Thyroid gland (tissue), 4 donors: Measurements from ENCODE around the gene VCAN. TPM values are rescaled to one million over a fixed set of nuclear protein-coding genes. Genes with fewer than 3 reads are reported as not detected.

Source experiments
- DNase-seq, 2 donors: peaks; one replicate each; pipeline ENCODE4 v3.0.0-alpha.2; 2019
- H3K27ac ChIP-seq, 3 donors: fragments of 200-600 bp; sonication (generic); 1 replicate in 2 of 3; 2 replicates in 1 of 3; pipeline ENCODE4 v1.5.1; 2016 to 2019; ENCODE audit warnings: mild to moderate bottlenecking in 1 of 3, moderate library complexity in 1 of 3
- H3K27me3 ChIP-seq: fragments of 200-600 bp; sonication (generic); one replicate; pipeline ENCODE4 v1.5.1; 2019
- H3K36me3 ChIP-seq, 2 donors: fragments of 200-600 bp; sonication (generic); one replicate each; pipeline ENCODE4 v1.5.1; 2016 to 2019
- H3K4me1 ChIP-seq, 2 donors: fragments of 200-600 bp; sonication (generic); one replicate each; pipeline ENCODE4 v1.5.1; 2017 to 2019
- H3K4me3 ChIP-seq, 3 donors: fragments of 200-600 bp; sonication (generic); replicated peaks in 1 of 3; 1 replicate in 2 of 3; 2 replicates in 1 of 3; pipeline ENCODE4 v1.5.1; 2016; ENCODE audit warnings: mild to moderate bottlenecking in 1 of 3
- H3K9me3 ChIP-seq: fragments of 200-600 bp; sonication (generic); one replicate; pipeline ENCODE4 v1.5.1; 2017
- POLR2A ChIP-seq, 2 donors: fragments of 450-650 bp; IDR thresholded peaks; one replicate each; pipeline ENCODE4 v1.6.1; 2017; ENCODE audit warnings: antibody characterized with exemption in 2 of 2, mild to moderate bottlenecking in 2 of 2, moderate library complexity in 1 of 2
- WGBS, 2 donors: methylation state at CpG; one replicate each; pipeline ENCODE4 v1.1.5; 2017; 5-methylcytosine and 5-hydroxymethylcytosine counted together
- intact Hi-C: fragments of 100-400 bp; cut with DNase I; formaldehyde crosslinking; loops from one replicate; pipeline ENCODE4 v1.15.1; 2023
- total RNA-seq, 4 donors: library from RNA; depleted of rRNA; stranded (reverse); fragments of >200 nt; gene quantifications; one replicate each; pipeline ENCODE4 v1.2.3, GENCODE V29; 2016
- TF ChIP-seq, protein P1 (sequence below), 6 experiments: fragments of 200-600 bp in 3 of 6; fragments of 450-650 bp in 3 of 6; sonication (generic) in 3 of 6; IDR thresholded peaks; one replicate each; pipeline ENCODE4 v1.5.1; 2016 to 2019; ENCODE audit warnings: antibody characterized with exemption in 6 of 6, mild to moderate bottlenecking in 2 of 6, inconsistent platforms in 1 of 6, moderate library complexity in 1 of 6

The VCAN gene
- total RNA-seq, 4 donors from 2014 or later = 9.7 to 50.1 (median 33.1) TPM

DNA sequence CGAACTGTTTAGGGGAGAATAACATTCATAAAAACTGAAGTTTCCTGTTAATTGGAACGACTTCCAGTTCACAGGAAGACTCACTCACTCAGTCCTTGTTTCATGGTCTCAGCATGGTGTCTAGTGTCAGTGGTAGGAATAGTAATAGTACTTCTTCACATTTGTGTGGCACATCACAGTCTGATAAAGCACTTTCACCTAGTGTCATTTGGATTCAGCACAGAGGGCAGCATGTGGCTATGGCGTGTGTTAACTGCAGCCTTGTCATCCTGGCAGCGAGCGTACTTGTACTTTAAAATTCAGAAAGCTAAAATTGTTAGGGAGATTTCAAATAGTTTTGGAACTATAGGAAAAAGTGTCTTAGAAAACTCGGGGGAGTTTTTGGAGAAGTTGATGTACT lies 72.4 kb downstream of the VCAN start:
- 71 to 76% methylated on average over 6 of the region's 6 CpGs for WGBS, 2 donors
- Histone ChIP-seq H3K4me3 (no peak overlapping the region), H3K9me3 (no peaks in the 10 kb centered on the region), H3K27ac (no peak overlapping the region), H3K27me3 (no peaks in the 10 kb centered on the region), H3K36me3 (no peaks in the 10 kb centered on the region), H3K4me1 (no peaks in the 10 kb centered on the region)
- TF ChIP-seq POLR2A (IDR thresholded peaks at IDR 0.05) = no peak
- TF ChIP-seq, protein P1, sequence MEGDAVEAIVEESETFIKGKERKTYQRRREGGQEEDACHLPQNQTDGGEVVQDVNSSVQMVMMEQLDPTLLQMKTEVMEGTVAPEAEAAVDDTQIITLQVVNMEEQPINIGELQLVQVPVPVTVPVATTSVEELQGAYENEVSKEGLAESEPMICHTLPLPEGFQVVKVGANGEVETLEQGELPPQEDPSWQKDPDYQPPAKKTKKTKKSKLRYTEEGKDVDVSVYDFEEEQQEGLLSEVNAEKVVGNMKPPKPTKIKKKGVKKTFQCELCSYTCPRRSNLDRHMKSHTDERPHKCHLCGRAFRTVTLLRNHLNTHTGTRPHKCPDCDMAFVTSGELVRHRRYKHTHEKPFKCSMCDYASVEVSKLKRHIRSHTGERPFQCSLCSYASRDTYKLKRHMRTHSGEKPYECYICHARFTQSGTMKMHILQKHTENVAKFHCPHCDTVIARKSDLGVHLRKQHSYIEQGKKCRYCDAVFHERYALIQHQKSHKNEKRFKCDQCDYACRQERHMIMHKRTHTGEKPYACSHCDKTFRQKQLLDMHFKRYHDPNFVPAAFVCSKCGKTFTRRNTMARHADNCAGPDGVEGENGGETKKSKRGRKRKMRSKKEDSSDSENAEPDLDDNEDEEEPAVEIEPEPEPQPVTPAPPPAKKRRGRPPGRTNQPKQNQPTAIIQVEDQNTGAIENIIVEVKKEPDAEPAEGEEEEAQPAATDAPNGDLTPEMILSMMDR (IDR thresholded peaks at IDR 0.05) = no peak
- intact Hi-C loops = no loop called here
- no peak for DNase-seq

DNA sequence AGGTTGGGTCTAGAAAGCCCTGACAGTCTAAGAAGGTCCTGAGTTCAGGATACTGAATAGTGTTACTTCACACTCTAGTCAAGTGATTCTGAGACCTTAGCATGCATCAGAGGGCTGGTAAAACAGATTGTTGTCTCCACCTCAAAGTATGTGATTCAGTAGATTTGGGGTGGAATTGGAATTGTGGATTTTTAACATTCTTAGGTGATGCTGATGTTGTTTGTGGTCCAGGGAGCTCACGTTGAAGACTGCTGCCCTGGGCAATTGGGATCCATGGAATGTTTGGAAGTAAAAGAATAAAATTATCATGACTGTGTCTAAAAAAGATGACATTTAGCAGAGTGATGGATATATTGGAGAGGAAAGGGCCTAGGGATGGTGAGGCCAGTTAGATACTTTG lies 75.6 kb downstream of the VCAN start:
- Histone ChIP-seq H3K27ac (no peak overlapping the region), H3K4me1 (no peaks in the 10 kb centered on the region), H3K36me3 (no peaks in the 10 kb centered on the region), H3K27me3 (no peaks in the 10 kb centered on the region), H3K4me3 (no peak overlapping the region), H3K9me3 (no peaks in the 10 kb centered on the region)
- intact Hi-C loops = no loop called here
- TF ChIP-seq, protein P1 (IDR thresholded peaks at IDR 0.05) = no peak
- TF ChIP-seq POLR2A (IDR thresholded peaks at IDR 0.05) = no peak
- no peak for DNase-seq
- WGBS, 2 donors = 86 to 89% methylated on average over 1 of the region's 1 CpG

- 93 to 98% methylated on average over 1 of the region's 1 CpG for WGBS, 2 donors
- intact Hi-C loops = no loop called here
- DNase-seq = no peak
These were observed 76.3 kb downstream of the VCAN start for GRCh38 chr5:83547889-83548288.

DNA sequence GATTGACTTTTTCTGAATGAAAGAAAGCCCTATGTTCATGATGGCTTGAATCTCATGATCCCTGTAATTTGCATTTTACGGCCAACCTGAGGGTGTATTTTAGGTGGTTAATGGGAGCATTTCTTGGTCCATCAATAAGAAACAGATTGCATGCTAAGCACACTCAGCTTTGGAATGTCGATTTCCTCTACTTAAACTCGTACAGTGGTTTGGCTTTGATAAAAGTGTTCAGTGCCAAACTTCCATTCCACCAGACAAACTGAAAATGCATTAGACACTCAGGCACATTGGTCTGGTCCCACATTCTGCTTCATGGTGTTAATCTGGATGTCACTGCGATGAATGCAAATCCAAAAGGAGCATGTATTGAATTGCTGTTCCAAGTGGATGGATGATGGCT lies 77.0 kb downstream of the VCAN start:
- no peaks in the 10 kb centered on the region for H3K27me3 ChIP-seq
- DNase-seq = no peak
- 55 to 69% methylated on average over 4 of the region's 4 CpGs for WGBS, 2 donors
- intact Hi-C loops = no loop called here
- H3K36me3 ChIP-seq = no peaks in the 10 kb centered on the region
- no peak overlapping the region for H3K27ac ChIP-seq
- H3K9me3 ChIP-seq = no peaks in the 10 kb centered on the region
- TF ChIP-seq POLR2A (IDR thresholded peaks at IDR 0.05) = no peak
- TF ChIP-seq, protein P1 (IDR thresholded peaks at IDR 0.05) = no peak
- no peaks in the 10 kb centered on the region for H3K4me1 ChIP-seq
- H3K4me3 ChIP-seq = no peak overlapping the region

More at GRCh38 chr5:83547889-83548288, 76.3 kb downstream of the VCAN start:
- no peaks in the 10 kb centered on the region for H3K27me3 ChIP-seq
- no peaks in the 10 kb centered on the region for H3K36me3 ChIP-seq
- H3K4me3 ChIP-seq = no peak overlapping the region
- H3K4me1 ChIP-seq = no peaks in the 10 kb centered on the region
- no peak for TF ChIP-seq POLR2A (IDR thresholded peaks at IDR 0.05)
- TF ChIP-seq, protein P1 (IDR thresholded peaks at IDR 0.05) = no peak
- no peak overlapping the region for H3K27ac ChIP-seq
- no peaks in the 10 kb centered on the region for H3K9me3 ChIP-seq

- Histone ChIP-seq H3K36me3 (no peaks in the 10 kb centered on the region), H3K4me3 (no peak overlapping the region), H3K4me1 (no peaks in the 10 kb centered on the region), H3K27me3 (no peaks in the 10 kb centered on the region), H3K27ac (no peak overlapping the region), H3K9me3 (no peaks in the 10 kb centered on the region)
- TF ChIP-seq, protein P1 (IDR thresholded peaks at IDR 0.05) = no peak
- TF ChIP-seq POLR2A (IDR thresholded peaks at IDR 0.05) = no peak
- WGBS, 2 donors = 59 to 65% methylated on average over 2 of the region's 2 CpGs
- no peak for DNase-seq
- intact Hi-C loops = no loop called here
These were observed 77.5 kb downstream of the VCAN start for GRCh38 chr5:83549076-83549475.
